Brain pericyte (primary cell): Measurements from ENCODE around the gene PIK3R4.

Source experiments
- DNase-seq: peaks from one replicate; pipeline ENCODE4 v3.0.0-alpha.2; 2012; ENCODE audit warnings: low read depth, low spot score

PIK3R4 gene

DNA sequence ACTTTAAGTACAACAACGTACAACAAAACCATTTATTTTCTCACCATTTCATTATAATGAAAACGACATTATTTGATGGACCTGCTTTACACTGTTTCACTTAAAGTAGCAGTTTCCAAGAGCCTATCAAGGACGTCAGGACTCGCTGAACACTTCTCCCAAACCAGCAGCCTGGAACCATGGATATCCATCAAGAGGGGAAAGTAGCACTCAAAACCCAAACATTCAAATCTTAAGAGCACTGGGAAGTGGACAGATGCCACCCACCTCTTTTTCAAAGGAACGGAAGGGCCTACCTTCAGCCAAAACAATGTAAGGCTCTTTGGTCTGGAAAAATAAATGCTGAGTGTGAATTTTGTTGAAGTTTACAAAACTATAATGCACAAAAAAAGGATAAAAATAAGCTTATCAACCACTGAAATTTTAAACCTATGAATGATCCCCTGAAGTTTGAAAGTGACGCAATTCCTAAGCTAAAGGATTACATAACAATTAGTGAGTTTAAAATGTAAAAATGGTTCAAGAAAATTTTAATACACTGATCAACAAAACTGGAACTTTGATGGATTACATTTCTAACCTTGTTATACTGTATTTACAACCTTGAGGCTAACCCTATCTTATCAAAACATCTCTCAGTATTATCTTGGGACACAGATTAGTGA is 4.6 kb downstream of the PIK3R4 start:
- DNase-seq: no peak

DNA sequence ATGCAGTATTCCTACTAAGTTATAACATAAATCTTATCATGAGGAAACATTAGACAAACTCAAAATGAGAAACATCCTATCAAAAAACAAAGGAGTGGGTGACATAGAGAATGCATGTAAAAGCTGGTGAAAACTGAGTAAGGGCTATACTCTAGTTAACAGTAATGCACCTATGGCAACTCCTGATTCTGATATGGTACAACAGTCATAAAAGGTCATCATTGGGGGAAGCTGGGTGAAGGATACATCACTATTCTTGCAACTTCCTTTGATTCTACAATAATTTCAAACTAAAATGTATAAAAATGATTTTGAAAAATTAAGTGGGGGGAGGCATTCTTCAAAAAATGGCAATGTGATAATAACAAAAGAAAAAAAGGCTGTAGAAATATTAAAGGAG is 6.8 kb downstream of the PIK3R4 start:
- DNase-seq: no peak

DNA sequence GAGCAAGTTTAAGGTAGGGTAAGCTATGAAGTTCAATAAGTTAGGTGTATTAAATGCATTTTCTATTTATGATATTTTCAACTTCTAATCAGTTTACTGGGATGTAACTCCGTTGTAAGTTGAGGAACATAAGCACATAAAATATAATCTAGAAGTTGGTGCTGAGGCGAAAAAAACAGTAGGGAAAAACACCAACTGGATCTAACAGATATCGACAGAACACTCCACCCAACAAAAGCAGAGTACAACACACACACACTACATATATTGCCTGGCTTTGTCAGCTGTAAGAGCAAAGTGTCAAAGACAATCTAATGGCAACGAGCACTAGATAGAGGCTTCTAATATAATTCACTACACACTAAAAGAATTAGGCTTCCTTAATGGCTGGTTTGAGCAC is 8.4 kb downstream of the PIK3R4 start:
- no peak for DNase-seq

DNA sequence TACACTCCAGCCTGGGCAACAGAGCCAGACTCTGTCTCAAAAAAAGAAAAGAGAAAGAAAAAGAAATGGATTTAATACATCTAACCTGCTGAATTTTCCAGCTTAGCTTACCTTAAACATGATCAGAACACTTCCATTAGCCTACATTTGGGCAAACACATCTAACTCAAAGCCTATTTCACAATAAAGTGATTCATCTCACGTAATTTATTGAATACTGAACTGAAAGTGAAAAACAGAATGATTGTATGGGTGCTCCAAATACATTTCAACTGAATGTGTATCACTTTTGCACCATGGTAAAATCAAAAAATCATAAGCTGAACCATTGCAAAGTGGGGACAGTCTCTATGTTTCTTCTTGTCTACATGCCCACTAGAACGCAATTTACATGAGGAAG is 9.0 kb downstream of the PIK3R4 start:
- DNase-seq: no peak

DNA sequence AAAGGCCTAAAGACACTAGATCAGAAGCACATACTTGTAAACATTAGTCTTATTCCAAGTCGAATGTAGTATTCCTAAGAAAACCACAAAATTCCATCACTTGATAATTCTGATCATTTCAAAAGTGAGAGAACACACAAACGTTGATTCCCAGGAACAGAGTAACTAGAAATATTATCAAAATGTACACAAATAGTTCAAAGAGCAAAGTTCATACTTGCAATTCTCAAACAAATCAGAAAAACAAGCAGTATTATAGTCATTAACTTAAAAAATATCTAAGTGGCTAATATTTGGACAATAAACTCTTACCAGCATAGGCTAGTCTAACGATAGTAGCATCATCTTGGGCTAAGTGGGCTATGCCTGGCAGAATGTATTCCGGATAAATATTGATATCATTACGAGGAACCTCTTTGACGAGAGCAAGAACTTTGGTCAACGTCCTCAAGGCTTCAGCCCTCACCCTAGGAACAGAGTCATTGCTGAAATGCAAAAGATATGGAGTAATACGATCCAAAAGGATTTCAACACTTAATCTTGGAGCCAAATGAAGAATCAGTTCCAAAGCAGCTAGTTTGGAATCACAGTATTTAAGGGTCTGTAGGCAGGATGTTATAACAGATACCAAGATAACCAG is 13.3 kb downstream of the PIK3R4 start:
- DNase-seq: no peak

DNA sequence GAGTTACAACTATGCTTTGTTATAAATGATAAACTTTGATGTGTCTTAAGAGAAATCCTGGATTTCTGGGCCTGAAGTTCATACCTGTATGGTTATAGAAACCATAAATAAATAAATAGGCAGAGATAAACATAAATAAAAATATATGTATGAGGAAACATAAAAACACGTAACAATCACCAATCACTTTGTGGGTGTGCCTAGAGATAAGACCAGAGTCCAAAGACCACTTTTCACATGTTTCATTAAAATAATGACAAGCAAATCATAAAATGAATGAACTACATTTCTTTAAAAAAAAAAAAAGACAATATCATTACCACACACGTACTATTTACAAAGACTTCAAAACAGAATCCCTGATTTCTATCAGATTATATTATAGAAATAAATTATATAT is 14.1 kb downstream of the PIK3R4 start:
- DNase-seq: no peak

DNA sequence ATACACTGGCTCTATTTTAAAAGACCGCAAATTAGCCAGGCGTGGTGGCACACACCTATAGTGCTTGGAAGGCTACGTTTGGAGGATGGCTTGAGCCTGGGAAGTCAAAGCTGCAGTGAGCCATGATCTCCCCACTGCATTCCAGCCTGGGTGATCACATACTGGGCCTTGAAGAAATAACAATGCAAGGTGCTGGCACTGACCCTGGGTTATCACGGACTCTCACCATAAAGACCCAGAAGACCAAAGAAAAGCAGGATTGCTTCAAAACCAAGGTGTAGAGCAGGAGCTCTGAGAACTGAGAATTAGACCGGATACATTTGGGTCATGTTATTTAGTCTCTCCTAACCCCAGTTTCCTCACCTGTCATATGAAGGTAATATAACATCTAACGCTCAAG is 14.8 kb downstream of the PIK3R4 start:
- no peak for DNase-seq

DNA sequence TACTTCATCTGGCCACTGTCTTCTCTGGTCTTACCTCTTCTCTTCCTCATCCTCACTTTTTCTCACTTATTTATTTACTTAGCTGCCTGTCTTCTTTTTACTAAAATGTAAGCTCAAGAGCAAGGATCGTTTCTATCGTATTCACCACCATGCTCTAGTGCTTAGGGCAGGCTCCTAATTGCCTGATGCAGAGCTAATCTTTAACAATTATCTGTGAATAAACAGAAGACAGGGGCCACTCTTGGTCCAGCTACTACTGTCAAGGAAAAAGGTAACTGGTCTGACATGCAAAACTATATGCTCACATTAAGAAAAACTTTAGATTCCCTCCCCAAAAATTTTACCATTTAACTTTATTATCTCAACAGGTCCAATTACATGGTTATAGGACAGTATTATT is 17.5 kb downstream of the PIK3R4 start:
- DNase-seq: no peak

DNA sequence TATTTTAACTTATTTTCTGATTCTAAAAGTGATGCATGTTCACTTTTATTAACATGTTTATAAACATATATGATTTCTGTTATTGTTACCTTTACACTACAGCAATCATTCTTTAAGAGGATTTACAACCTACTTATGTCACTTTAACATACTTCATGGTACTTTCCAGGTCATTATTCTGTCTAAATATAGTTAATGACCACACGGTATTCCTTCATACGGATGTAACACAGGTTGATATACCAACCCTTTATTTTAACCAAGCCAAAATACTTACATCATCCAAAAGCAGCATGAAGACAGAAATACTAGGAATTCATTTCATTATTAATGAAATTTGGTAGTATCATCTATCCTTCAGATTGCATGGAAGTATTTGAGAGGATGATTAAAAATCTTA is 18.6 kb downstream of the PIK3R4 start:
- DNase-seq: no peak

DNA sequence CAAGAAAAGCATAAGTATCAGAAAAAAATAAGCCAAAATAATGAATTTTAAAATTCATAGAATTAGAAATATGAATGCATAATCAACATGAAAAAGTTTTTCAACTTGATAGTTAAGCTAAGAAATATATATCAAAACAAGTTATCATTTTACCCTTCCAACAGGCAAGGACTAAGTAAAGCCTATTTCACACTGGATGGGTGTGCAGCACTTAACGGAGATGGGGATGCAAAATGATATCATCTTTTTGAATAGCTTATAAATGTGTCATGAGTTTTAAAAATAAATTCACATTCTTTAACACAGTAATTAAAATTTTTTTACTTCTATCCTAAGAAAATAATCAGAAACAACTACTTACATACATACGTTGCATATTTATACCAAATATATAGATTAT is 20.9 kb downstream of the PIK3R4 start:
- DNase-seq: no peak

DNA sequence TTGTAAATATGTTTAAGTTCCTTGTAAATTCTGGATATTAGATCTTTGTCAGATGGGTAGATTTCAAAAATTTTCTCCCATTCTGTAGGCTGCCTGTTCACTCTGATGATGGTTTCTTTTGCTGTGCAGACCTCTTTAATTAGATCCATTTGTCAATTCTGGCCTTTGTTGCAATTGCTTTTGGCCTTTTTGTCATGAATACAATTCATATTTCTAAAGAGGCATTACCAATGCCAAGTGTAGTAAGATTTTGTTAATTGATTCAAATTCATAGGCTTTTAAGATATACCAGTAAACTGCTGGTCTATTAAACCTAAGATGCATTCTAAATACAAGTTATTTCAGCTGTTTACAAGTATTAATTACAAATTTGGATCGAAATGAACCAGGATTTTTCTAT is 31.0 kb downstream of the PIK3R4 start:
- no peak for DNase-seq

DNA sequence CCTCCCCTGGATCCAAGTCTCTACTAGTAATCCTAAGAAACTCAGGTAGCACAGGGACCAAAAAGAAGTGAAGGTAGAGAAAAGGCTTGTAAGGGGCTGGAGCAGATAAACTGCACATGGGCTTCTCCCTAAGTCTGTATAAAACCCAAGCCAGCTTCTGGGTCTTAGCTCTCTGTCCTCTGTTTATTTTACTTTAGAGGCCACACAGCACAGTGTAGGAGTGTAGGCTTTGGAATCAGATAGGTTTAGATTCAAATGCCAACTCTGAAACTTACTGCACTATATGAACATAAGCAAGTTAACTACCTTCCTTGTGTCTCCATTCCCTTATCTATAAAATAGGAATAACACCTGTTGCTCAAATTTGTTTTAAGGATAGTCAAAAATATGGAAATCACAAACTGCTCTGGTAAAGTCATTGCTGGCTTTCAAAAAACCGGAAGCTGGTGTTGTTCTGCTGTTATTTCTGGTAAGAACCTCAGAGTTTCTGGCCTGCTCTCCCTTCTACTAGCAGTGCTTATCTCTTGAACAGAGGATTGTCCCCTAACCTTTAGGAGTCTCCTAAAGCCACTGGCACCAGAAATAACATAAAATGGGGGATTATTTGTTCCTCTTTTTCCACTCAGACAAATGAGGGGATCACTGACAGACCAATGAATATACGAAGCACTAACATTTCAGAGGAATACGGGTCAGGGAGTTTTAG is 33.8 kb downstream of the PIK3R4 start:
- no peak for DNase-seq

DNA sequence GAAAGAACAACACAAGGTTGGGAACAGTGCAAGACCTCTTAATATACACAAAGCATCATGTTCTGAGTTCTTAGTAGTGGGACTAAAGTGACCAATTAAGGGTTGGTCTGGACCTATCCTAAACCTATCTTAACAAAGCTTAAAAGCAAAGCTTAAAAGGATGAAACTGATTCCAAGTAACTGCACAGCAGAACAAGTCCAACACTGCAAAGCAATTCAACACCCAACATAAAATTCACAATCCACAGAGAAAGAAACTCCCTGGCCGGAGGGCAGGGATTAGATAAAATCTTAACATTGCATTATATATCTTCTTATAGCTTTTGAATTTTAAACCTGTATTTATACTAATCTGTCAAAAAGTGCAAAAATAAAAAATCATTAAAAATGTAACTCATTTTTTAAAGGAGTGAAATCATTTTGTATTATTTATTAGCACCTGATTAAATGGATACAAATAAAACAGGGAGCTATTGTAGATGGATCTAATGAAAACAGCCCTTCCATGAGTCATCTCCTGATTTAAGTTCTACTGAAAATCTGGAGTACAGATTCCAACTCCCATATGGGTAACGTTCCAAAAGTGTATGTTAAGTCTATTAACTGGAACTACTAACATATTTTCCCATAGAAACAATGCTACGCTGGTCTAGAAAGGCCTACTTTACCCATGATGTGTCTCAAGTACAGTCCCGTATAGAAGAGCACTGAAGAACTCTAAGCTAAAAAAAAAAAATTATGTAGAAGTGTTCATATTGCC is 34.9 kb downstream of the PIK3R4 start:
- DNase-seq: no peak

DNA sequence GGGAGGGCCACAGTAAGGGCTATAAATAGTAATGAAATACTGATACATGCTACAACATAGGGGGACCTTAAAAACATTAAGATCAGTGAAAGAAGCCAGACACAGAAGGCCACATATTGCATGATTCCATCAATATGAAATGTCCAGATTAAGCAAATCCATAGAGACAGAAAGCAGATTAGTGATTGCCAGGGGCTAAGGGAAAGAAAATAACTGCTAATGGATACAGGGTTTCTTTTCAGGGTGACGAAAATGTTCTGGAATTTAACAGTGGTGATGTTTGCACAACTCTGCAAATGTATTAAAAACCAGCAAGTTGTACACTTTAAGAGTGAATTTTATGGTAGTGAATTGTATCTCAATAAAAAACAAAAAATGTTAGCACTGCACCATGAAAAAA is 37.0 kb downstream of the PIK3R4 start:
- DNase-seq: no peak

DNA sequence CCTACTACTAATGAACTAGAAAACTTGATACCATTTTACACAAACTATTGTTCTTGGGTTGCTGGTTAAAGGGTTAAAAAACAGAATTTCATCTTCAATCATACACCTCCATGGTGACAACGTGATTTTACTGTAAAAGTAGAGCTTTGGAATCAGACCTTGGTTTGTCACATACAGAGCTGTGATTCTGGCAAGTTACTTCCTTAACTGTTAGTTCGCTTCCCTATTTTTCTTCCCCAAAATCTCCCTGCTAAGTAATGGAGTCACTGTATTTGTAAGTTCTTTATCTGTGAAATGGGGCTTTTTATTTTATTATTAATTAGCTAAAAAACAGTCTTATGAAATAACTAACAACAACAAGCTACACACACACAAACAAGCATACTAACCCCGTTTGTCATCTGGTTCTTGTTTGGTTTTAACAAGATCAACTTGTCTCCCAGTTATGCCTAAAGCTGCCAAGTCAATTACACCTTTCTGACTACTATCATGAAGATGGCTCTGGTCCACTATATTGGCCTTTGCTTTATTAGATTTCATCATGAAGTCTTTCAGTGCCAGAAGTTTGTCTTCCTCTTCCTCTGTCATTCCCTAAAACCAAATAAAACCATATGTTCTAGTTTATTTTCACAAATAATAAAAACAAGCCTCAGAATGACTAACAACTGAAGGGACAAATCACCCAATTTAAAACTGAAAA is 38.6 kb downstream of the PIK3R4 start:
- no peak for DNase-seq

DNA sequence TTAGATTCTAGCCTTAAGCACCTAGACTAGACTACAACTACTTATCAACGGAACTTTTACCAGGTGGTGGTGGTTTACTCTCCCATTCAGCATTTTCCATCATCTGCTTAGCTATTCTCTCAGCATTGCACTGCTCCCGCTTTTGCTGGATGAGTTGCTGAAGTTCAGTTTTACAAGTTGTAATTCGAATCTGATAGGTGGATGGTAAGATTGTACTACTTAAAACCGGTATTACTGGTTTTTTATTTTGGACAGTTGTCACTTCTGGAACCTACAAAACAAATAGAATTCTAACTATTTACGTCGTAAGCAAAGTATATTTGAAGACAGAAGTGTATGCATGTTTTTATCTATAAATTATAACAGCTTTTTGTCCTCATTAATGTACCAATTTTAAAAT is 41.1 kb downstream of the PIK3R4 start:
- DNase-seq: no peak

DNA sequence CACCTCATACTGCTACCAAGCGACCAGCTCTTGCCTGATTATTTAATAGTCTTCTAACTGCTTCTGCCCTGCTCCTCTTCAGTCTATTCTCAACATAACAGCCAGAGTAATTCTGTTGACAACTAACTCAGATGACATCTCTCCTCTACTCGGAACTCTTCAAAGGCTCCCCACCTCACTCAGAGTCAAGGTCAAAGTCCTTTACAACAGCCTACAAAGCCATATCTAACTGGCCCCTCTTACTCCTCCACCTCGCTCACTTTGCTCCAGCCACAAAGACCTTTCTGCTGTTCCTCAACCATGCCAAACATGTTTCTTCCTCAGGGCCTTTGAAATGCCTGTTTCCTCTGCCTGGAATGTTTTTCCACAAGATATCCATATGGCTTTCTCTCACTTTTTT is 43.6 kb downstream of the PIK3R4 start:
- no peak for DNase-seq

DNA sequence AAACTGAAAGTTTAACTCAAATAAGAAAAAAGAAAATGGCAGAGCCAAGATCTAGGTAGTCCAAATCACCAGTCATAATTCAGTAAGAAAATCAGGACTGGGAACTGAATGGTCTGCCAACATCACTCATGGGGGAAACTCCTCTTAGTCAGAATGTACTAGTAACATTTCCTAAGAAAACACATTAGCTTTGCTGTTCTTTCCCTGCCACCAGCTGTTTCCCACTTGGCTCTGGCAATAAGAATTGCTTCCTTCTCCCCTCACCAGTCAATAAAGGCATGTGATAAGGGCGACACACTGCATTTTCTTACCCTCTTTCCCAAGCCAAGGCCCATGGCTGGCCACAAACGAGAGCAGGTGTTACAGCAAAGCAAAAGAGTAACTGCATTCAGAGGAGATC is 46.1 kb downstream of the PIK3R4 start:
- no peak for DNase-seq

DNA sequence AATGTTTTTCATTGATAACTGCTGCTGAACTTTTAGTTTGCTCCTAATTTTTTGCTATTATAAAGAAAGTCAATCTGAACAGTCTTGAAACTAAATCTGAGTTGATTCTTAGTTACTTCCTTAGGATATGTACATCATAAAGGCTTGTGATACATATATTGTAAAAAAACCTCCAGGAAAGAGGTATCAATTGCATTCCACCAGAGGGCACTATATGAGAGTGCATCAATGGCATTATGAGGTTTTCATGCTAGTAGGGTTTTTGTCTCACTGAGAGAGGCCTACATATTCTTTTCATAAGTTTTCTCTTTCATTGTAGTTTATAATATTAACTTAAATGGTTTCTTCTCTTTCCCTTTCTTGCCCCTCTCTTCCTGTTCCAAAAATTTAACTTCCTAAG is 46.9 kb downstream of the PIK3R4 start:
- DNase-seq: no peak

DNA sequence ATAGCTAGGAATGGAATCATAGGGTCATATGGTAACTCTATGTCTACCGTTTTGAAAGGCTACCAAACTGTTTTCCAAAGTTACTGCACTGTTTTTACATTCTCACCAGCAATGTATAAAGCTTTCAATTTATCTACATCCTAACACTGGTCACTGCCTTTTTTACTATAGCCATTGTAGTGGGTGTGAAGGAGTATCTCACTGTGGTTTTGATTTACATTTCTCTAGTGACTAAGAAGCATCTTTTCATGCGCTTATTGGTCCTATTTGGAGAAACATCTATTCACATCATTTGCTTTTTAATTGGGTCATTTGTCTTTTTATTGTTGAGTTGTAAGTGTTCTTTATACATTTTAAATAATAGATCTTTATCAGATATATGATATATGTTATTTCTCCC is 53.3 kb downstream of the PIK3R4 start:
- DNase-seq: no peak

DNA sequence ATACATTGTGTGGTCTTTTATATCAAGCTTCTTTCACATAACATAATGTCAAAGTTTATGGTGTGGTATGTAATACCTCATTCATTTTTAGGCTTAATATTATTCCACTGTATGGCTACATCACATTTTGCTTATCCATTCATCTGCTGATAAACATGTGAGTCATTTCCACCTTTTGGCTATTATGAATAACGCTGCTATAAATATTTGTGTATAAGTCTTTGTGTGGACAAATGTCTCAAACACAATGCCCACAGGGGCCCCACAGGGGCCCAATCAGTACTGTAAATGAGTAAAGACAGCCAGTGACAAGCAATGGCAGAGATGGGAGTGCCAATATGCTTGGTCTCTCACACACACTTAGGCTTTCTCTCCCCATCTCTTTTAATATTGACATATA is 54.2 kb downstream of the PIK3R4 start:
- no peak for DNase-seq
